HG03565 (cell line): Measurements from ENCODE around the gene TMEM106A.
"Not testable (repeated sequence)": the region's sequence is repeated elsewhere in the genome, so short reads cannot be mapped to it uniquely, and the experiment has no call there.

Experiments
- ATAC-seq: cut with Tn5 transposase; IDR thresholded peaks from one replicate; pipeline ENCODE4 v1.9.1; 2021; ENCODE audit warnings: mild to moderate bottlenecking, moderate library complexity; ENCODE audit not compliant: unreplicated experiment

TMEM106A gene

DNA sequence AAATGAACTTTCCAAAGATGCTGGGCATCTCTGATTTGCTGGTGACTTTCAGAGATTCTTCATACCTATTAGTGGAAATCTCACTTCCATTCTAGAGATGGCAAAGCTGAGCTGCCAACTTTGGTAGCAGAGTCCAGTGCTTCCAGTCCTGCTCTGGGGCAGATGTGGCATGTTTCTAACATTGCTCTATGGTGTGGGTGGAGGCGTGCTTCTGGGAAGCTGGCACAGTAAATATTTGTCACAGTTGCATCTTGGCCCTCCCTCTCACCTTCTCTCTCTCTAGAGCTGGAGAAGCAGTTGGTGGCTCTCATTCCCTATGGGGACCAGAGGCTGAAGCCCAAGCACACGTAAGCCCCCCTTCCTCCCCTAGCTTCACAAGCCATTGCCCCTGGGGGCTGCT lies 1.9 kb downstream of the TMEM106A start:
- ATAC-seq = no peak

DNA sequence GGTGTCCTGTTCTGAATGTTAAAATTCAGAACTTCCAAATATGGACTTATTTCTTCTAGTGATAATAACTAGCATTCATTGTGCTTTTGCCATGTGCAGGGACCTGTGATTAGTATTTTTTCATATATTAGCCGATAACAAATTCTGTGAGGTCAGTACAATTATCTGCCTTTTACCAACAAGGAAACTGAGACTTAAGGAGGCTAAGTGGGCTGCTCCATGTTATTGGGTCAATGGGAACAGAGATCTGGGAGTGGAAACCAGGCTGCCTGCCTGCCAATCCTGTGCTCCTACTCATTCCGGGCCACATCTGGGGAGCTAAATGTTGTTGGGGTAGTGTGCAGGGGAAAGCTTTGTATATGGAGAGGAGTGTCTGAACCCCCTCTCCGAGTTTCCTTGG lies 3.7 kb downstream of the TMEM106A start:
- ATAC-seq = no peak

DNA sequence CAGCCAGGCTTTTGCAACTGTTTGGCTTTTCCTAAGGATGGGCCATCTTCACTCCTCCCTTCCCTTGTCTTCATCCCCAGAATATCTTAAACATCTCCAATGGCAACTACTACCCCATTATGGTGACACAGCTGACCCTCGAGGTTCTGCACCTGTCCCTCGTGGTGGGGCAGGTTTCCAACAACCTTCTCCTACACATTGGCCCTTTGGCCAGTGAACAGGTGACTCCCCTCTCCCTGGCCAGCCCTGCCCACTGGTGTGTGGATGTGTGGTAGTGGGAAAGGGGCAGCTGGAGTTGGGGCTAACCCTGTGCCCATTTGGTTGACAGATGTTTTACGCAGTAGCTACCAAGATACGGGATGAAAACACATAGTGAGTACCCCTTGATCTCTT lies 4.7 kb downstream of the TMEM106A start:
- no peak for ATAC-seq

DNA sequence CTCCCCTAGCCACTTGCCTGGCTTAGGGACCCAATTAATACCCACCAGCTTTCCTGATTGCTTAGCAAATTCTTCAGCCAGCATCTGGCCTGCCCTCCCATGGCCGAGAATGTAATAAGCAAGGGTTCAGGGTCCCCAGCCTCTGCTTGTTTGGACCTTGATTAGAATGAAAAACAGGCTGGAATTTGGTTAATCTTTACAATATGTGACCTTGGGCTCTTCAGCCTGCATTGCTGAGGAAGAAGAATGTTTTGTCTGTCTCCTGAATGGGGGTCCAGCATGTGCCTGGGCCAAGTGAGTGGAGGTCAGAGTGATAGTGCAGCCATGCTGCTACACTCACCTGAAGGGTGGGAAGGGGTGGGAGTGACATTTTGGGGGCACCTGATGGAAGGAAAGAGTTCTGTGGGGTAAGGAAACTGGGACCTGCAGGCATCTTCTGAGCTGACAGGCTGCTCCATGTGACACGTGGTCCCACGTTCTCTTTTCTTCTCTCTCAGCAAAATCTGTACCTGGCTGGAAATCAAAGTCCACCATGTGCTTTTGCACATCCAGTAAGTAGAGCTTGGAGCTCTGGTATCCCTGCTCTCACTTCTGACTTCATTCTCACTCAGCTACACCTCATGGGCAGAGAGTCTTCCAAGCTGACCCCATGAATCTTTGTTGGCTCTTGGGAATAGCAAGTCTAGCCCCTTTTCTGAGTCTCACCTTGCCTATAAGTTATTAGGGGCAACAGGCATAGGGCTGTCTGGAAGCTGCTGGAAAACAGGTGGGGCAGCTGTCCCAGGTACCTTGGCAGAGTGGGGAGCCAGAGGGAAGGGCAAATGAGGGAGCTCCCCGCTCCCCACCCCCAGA lies 5.3 kb downstream of the TMEM106A start:
- no peak for ATAC-seq

DNA sequence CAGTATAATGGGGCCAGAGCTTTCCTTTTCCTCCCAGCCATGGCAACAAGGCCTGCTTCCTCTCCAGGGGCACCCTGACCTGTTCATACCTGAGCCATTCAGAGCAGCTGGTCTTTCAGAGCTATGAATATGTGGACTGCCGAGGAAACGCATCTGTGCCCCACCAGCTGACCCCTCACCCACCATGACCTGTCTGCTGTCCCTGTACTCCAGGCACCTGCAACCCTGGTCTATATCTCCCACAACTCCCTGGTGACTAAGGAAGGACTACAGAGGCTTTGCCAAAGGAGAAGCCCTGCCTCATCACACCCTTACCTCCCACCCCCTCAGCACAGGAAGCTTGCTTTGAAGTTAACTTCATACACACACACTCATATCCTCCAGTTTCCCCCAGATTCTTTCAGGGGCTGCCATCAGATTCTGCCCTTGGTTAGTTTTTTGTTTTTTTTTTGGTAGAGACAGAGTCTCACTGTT lies 6.0 kb downstream of the TMEM106A start:
- ATAC-seq = no peak

DNA sequence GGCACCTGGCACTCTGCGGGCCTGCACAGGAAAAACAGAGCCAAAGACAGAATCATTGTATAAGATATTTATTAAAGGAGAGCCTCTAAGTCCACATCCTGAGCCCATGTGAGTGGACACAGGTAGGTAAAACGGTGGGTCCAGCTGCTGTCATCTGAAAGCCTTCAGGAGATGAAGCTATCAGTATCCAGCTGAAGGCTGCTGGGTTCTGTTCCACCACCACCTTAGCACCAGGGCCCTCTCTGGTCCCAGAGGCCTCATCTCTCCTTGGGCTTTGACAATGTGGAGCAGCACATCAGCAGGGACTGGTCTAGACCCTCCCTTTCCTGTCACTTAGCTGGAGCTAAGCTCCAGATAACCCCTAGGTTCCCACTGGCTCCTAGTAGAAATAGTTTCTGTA lies 7.3 kb downstream of the TMEM106A start:
- ATAC-seq = no peak

DNA sequence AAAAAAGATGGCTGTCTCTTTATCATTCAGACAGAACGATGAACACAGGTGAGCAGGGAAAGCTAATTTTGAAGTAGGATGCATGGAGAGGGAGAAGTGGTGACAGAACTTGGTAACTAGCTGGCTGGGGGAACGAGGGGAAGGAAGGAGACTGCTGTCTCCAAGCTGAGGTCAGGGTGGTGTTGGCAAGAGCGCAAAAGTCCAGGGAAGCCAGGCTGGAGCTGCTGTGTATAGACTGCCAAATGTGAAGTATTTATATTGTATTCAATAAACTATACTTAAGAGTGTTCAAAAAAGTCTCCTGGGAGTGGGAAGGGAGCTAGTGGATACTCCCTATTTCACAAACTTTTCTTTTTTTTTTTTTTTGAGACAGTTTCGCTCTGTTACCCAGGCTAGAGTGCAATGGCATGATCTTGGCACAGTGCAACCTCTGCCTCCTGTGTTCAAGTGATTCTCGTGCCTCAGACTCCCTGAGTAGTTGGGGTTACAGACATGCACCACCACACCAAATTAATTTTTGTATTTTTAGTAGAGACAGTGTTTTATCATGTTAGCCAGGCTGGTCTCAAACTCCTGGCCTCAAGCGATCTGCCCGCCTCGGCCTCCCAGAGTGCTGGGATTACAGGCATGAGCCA lies 8.2 kb downstream of the TMEM106A start:
- ATAC-seq = no peak

DNA sequence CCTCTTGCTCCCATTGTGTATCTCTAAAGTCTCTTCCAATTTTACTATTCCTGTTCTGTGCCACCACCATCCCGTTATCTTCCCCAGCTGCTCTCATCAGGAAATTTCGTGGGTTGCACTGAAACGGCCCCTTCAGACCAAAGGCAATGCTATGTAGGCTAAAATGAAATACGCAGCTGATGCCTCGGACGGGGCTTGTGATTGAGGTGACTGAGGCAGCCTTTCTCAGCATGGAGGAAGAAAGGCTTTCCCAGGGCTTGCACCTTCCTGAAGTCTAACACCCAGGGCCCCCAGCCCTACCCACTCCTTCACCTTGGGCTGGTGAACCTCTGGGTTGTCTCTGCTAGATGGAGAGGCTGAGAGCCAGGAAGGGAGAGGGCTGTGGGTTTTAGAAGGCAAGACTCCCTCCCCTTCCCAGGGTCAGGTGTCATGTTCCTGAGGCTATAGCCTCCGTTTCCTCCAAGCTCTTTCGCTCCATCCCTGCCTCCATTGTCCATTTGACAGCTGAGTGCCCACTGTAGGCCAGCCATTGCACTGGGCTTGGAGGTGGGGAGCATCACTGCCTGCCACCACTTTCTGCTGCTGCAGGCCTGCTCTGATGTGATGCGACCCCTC lies 8.9 kb downstream of the TMEM106A start:
- ATAC-seq = no peak

DNA sequence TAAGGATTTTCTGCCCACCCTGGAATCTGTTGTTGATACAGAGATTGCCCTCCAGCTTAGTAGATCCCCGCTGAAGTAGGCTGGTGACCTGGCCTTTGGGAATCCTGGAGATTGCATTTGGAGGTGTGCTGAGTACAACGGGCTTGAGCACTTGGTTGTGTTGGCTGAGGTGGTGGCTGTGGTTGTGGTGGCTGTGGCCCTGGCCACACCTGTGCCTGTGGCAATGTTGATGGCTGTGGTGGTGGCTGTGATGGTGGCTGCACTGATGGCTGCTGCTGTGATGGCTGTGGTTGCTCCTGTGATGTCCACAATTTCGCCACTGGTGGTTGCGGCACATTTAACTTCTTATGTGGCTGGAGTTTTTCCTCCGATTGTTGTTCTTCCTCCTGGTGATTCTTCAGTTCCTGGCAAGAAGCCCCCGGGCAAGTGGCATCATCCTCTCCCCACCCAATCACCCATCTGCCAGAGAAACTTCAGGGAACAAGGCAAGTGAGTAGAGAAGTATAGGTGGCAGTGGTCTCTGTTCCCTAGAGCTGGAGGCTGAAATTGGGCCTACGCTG lies 12.6 kb downstream of the TMEM106A start:
- ATAC-seq = no peak

DNA sequence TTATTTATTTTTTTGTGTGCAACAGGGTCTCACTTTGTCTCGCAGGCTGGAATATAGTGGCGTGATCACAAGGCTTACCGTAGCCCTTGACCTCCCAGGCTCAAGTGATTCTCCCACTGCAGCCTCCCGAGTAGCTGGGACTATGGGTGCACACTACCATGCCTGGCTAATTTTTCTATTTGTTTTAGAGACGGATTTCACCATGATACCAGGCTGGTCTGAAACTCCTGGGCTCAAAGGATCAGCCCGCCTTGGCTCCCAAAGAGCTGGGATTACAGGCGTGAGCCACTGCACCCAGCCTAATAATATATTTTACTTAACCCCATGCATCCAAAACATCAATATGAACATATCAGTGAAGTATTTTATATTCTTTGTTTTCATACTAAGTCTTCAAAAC lies 14.7 kb downstream of the TMEM106A start:
- ATAC-seq = no peak

DNA sequence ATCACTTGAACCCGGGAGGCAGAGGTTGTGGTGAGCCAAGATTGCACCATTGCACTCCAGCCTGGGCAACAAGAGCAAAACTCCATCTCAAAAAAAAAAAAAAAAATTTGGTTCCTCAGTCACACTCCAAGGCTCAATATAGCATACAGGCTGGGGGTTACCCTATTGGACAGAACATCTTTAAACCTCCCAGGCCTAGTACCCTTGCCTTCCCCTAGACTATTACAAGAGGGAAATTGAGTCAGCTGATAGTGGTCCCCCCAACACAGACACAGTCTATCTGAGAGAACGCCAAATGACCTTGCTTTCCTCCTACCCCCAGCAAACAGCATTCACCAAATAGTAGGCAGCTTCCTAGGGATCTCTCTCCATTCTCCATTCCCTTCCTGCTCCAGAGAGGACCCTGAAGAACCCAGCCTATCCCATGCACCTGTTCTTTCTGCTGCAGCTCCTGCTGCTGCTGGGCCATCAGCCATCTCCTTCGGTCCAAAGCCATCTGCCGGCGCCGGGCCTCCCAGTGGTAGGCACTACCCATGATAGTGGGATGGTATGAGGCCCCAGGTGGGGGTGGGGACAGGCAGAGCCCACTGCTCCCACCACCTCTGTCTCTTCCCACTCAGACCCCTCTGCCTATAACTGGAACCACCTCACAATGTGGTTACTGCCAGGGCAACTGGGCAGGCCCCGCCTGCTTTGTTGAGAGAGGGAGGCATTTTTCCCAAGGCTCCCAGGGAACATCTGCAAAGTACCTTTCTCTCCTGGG lies 16.5 kb downstream of the TMEM106A start, which contains the start of gene CCDC200:
TSS of gene CCDC200 (minus strand) at position 604 of the 763 bp plus-strand sequence. CDS start at position 535, 69 bp downstream.
- not testable (repeated sequence) for ATAC-seq

DNA sequence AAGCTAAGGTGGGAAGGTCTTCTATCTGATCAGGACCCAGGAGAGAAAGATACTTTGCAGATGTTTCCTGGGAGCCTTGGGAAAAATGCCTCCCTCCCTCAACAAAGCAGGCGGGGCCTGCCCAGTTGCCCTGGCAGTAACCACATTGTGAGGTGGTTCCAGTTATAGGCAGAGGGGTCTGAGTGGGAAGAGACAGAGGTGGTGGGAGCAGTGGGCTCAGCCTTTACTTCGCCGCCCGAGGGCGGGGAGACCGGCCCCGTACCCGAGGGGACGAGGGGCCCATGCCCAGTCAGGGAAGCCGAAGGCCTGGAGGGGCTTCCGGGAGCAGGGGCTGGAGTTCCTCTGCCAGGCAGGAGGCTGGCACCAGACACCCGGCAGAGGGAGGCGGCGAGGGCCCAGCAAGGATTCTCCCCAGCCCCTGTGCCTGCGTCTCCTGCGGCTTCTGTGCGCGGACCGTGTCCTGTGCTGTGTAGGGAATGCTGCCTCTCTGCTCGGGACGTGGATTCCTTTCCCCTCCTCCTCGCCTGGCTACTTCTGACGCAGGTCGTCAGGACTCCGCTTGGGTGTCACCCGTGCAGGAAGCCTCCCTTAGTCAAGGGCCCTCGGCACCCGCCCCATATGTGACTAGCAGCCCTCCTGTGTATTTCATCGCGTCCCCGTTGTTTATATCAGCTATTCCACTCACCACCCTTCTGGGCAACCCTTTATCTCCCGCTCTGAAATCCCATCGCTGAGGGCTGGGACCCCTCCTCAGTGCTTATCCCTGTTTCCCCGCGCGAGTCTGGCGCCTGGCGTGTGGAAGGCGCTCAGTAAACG lies 19.7 kb downstream of the TMEM106A start:
- not testable (repeated sequence) for ATAC-seq

DNA sequence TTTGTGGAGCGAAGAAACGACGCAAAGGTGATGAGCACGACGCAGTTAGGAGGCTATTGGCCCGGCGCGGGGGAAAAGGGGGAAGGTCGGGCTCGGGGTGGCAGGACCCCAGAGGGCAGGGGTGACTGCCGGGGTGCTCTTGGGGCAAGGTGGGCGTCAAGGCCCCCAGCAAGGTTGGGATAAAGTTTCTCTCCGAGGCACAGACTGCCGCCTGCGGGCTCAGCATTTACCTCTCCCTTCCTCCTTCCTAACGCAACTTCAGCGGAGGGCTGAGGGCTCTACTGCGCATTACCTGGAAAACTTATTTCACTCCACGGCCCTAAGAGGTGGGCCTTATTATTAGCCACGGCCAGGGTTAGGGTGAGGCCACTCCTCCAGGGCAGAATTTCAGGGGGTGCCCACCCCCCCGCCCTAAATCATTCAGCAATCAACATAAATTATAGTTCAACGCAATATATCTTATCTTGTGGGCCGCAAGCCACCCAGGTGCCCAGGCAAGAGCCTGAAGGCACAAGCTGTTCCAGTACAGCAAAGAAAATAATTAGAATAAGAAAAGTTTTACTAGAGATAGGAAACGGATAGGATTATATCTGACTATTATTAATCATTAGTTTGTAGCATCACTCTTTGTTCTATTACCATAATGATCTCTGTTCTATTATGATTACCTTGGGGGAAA lies 20.5 kb downstream of the TMEM106A start:
- ATAC-seq = not testable (repeated sequence)

DNA sequence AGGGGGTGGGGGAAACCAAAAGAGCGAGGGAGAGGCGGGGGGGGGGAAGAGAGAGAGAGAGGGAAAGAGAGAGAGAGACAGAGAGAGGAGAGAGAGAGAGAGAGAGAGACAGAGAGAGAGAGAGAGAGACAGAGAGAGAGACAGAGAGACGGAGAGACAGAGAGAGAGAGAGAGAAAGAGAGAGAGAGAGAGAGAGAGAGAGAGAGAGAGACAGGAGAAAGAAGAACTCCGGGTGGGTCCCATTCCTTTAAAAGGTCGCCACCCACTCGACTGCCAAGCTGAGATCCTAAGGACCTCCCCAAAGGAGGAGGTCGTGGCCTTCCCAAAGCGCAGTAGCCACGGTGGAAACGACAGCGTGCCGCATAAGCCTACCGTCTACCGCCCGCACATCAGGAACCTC lies 21.6 kb downstream of the TMEM106A start:
- ATAC-seq = not testable (repeated sequence)

DNA sequence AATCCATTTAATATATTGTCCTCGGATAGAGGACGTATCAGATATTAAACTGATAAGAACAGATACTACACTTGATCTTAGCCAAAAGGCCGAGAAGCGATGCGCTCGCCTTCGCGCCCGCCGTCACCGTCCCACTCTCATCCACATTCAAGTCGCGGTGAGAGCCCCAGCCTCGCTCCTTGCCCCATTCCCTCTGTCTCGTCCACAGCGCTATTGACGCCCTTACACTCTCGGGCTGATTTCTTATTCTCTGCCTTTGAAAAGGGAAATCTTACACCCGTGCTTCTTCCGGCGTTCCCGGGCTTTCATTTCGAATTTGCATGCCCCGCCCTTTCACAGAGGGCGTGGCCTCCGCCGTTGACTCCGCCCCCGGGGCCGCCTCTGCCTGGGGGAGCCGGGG lies 22.2 kb downstream of the TMEM106A start, which contains the start of gene RNU2-1:
TSS of gene RNU2-1 (minus strand) at position 101 of the 400 bp plus-strand sequence.
- ATAC-seq = not testable (repeated sequence)

DNA sequence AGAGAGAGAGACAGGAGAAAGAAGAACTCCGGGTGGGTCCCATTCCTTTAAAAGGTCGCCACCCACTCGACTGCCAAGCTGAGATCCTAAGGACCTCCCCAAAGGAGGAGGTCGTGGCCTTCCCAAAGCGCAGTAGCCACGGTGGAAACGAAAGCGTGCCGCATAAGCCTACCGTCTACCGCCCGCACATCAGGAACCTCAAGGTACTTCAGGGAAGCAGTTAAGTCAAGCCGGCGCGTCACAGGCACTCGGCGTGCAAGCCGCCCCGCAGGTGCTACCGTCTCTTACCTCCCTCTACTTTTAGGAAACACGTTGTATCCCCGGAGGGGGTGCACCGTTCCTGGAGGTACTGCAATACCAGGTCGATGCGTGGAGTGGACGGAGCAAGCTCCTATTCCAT lies 27.9 kb downstream of the TMEM106A start:
- peak; percentile 32 for ATAC-seq

DNA sequence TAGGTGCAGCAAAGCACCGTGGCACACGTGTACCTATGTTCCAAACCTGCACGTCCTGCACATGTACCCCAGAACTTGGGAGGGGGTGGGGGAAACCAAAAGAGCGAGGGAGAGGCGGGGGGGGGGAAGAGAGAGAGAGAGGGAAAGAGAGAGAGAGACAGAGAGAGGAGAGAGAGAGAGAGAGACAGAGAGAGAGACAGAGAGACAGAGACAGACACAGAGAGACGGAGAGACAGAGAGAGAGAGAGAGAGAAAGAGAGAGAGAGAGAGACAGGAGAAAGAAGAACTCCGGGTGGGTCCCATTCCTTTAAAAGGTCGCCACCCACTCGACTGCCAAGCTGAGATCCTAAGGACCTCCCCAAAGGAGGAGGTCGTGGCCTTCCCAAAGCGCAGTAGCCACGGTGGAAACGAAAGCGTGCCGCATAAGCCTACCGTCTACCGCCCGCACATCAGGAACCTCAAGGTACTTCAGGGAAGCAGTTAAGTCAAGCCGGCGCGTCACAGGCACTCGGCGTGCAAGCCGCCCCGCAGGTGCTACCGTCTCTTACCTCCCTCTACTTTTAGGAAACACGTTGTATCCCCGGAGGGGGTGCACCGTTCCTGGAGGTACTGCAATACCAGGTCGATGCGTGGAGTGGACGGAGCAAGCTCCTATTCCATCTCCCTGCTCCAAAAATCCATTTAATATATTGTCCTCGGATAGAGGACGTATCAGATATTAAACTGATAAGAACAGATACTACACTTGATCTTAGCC lies 29.1 kb downstream of the TMEM106A start:
- peak; percentile 32 for ATAC-seq

DNA sequence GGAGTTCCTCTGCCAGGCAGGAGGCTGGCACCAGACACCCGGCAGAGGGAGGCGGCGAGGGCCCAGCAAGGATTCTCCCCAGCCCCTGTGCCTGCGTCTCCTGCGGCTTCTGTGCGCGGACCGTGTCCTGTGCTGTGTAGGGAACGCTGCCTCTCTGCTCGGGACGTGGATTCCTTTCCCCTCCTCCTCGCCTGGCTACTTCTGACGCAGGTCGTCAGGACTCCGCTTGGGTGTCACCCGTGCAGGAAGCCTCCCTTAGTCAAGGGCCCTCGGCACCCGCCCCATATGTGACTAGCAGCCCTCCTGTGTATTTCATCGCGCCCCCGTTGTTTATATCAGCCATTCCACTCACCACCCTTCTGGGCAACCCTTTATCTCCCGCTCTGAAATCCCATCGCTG lies 34.8 kb downstream of the TMEM106A start:
- ATAC-seq = not testable (repeated sequence)
